Measurements from ENCODE around the gene LIPG.

LIPG gene

GRCh38 chr18:49621301-49621700 lies 59.4 kb downstream of the LIPG start:
- H3K4me3 ChIP-seq (ENCODE audit: low read length, poor library complexity, severe bottlenecking): no peak overlapping the region
- H3K79me2 ChIP-seq (ENCODE audit: insufficient read depth, low read length): no peaks in the 10 kb centered on the region
- TF ChIP-seq, protein P1, sequence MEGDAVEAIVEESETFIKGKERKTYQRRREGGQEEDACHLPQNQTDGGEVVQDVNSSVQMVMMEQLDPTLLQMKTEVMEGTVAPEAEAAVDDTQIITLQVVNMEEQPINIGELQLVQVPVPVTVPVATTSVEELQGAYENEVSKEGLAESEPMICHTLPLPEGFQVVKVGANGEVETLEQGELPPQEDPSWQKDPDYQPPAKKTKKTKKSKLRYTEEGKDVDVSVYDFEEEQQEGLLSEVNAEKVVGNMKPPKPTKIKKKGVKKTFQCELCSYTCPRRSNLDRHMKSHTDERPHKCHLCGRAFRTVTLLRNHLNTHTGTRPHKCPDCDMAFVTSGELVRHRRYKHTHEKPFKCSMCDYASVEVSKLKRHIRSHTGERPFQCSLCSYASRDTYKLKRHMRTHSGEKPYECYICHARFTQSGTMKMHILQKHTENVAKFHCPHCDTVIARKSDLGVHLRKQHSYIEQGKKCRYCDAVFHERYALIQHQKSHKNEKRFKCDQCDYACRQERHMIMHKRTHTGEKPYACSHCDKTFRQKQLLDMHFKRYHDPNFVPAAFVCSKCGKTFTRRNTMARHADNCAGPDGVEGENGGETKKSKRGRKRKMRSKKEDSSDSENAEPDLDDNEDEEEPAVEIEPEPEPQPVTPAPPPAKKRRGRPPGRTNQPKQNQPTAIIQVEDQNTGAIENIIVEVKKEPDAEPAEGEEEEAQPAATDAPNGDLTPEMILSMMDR (conservative IDR thresholded peaks at IDR 0.05; ENCODE audit: low read length): no peak
- TF ChIP-seq EZH2phosphoT487 (IDR thresholded peaks at IDR 0.05; ENCODE audit: borderline replicate concordance): no peak
- no peaks in the 10 kb centered on the region for H3F3A ChIP-seq (ENCODE audit: low read depth)
- H3K9ac ChIP-seq (ENCODE audit: low read depth, low read length, poor library complexity, severe bottlenecking): no peak overlapping the region
- H4K20me1 ChIP-seq (ENCODE audit: insufficient read depth, low read length, poor library complexity, severe bottlenecking): no peaks in the 10 kb centered on the region
- H2AFZ ChIP-seq (ENCODE audit: low read length): no peak overlapping the region
- H3K27me3 ChIP-seq (ENCODE audit: insufficient read depth, low read length, poor library complexity, severe bottlenecking): no peaks in the 10 kb centered on the region
- no peak overlapping the region for H3K4me2 ChIP-seq (ENCODE audit: low read depth, low read length, poor library complexity, severe bottlenecking)
- no peaks in the 10 kb centered on the region for H3K9me3 ChIP-seq (ENCODE audit: insufficient read depth, low read depth, low read length)
- no peaks in the 10 kb centered on the region for H3K36me3 ChIP-seq (ENCODE audit: insufficient read depth, low read length)
- H3K4me1 ChIP-seq (ENCODE audit: insufficient read depth, low read length, poor library complexity, severe bottlenecking): peaks cover 11% of the 10 kb centered on the region
- H3K9me2 ChIP-seq (replicated peaks; ENCODE audit: low read depth, low read length): no peaks in the 10 kb centered on the region

DNA sequence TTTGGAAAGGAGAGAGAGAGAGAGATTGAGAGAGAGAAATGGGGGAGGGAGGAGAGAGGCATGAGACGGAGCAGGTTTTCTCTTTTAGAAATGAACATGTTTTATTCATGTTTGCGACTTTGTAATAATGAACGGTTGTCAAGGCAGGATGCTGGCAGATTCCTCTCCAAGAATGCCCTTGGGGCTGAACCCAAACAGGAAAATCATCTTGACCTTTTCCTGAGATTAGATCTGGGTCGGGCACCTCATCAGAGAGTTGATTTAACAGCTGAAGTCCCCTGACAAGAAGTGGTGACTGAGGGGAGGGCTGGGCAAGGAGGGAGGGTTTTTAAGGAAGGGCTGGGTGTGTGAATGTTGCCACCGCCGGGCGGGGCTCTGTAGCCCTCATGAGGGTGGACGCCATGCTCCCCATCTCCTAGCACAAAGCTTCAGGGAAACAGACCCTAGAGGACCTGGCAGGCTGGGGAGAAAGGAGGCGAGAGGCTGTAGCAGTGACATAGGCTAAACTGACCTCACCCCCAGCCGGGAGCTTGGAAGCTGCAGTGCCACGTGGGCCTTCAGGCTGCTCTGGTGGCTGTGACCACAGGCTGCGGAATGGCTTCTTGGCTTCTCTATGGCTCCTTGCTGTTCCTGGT lies 60.0 kb downstream of the LIPG start:
- H3K4me2 ChIP-seq (ENCODE audit: low read depth, low read length, poor library complexity, severe bottlenecking): no peak overlapping the region

GRCh38 chr18:49623571-49623970 lies 61.7 kb downstream of the LIPG start:
- Histone ChIP-seq H3K9me2 (replicated peaks; ENCODE audit: low read depth, low read length) (no peaks in the 10 kb centered on the region), H3K4me2 (ENCODE audit: low read depth, low read length, poor library complexity, severe bottlenecking) (no peak overlapping the region), H3K79me2 (ENCODE audit: insufficient read depth, low read length) (no peaks in the 10 kb centered on the region), H3K36me3 (ENCODE audit: insufficient read depth, low read length) (no peaks in the 10 kb centered on the region), H3K27me3 (ENCODE audit: insufficient read depth, low read length, poor library complexity, severe bottlenecking) (no peaks in the 10 kb centered on the region), H3K4me3 (ENCODE audit: low read length, poor library complexity, severe bottlenecking) (no peak overlapping the region), H3K4me1 (ENCODE audit: insufficient read depth, low read length, poor library complexity, severe bottlenecking) (peaks cover 28% of the 10 kb centered on the region), H3K9me3 (ENCODE audit: insufficient read depth, low read depth, low read length) (no peaks in the 10 kb centered on the region), H3K9ac (ENCODE audit: low read depth, low read length, poor library complexity, severe bottlenecking) (no peak overlapping the region), H3F3A (ENCODE audit: low read depth) (no peaks in the 10 kb centered on the region), H2AFZ (ENCODE audit: low read length) (no peak overlapping the region), H4K20me1 (ENCODE audit: insufficient read depth, low read length, poor library complexity, severe bottlenecking) (no peaks in the 10 kb centered on the region)
- TF ChIP-seq, protein P1 (conservative IDR thresholded peaks at IDR 0.05; ENCODE audit: low read length): no peak
- TF ChIP-seq EZH2phosphoT487 (IDR thresholded peaks at IDR 0.05; ENCODE audit: borderline replicate concordance): no peak

More for the DNA sequence above, 60.0 kb downstream of the LIPG start:
- no peaks in the 10 kb centered on the region for H3K36me3 ChIP-seq (ENCODE audit: insufficient read depth, low read length)
- no peaks in the 10 kb centered on the region for H4K20me1 ChIP-seq (ENCODE audit: insufficient read depth, low read length, poor library complexity, severe bottlenecking)
- peaks cover 12% of the 10 kb centered on the region for H3K4me1 ChIP-seq (ENCODE audit: insufficient read depth, low read length, poor library complexity, severe bottlenecking)
- H3K4me3 ChIP-seq (ENCODE audit: low read length, poor library complexity, severe bottlenecking): no peak overlapping the region
- no peaks in the 10 kb centered on the region for H3K27me3 ChIP-seq (ENCODE audit: insufficient read depth, low read length, poor library complexity, severe bottlenecking)
- H3K9me2 ChIP-seq (replicated peaks; ENCODE audit: low read depth, low read length): no peaks in the 10 kb centered on the region
- no peak overlapping the region for H3K9ac ChIP-seq (ENCODE audit: low read depth, low read length, poor library complexity, severe bottlenecking)
- no peaks in the 10 kb centered on the region for H3K79me2 ChIP-seq (ENCODE audit: insufficient read depth, low read length)
- no peak overlapping the region for H2AFZ ChIP-seq (ENCODE audit: low read length)
- TF ChIP-seq EZH2phosphoT487 (IDR thresholded peaks at IDR 0.05; ENCODE audit: borderline replicate concordance): no peak
- TF ChIP-seq, protein P1 (conservative IDR thresholded peaks at IDR 0.05; ENCODE audit: low read length): no peak
- no peaks in the 10 kb centered on the region for H3K9me3 ChIP-seq (ENCODE audit: insufficient read depth, low read depth, low read length)
- H3F3A ChIP-seq (ENCODE audit: low read depth): no peaks in the 10 kb centered on the region
